WTC11 (cell line): Measurements from ENCODE around the gene OPA1. TPM values are rescaled to one million over a fixed set of nuclear protein-coding genes. Genes with fewer than 3 reads are reported as not detected.
A peak's percentile ranks its signal among the peaks of the same experiment; 100 is the strongest.

Experiments
- ATAC-seq: fragments of 200-7000 bp; cut with Tn5 transposase; 2 replicates; pipeline ENCODE4 v1.10.0; 2021; ENCODE audit warnings: mild to moderate bottlenecking, moderate library complexity
- CTCF ChIA-PET: fragments of 300-600 bp; sonication (Branson Sonifier 250); formaldehyde crosslinking; loops from one replicate; lab custom pipeline; 2021; ENCODE audit warnings: antibody characterized with exemption; lab: Charles Lee
- POLR2A ChIA-PET: fragments of 350-600 bp; sonication (Branson Sonifier 250); formaldehyde crosslinking; loops from one replicate; lab custom pipeline; 2021; ENCODE audit warnings: antibody characterized with exemption; lab: Charles Lee
- DNase-seq: peaks from one replicate; pipeline ENCODE4 v3.0.0; 2021; ENCODE audit warnings: low spot score
- H3K27ac Mint-ChIP-seq: 2 replicates; pipeline ENCODE4 v1.8.0; 2021; ENCODE audit warnings: mixed read lengths
- H3K27me3 Mint-ChIP-seq: 2 replicates; pipeline ENCODE4 v1.8.0; 2021; ENCODE audit warnings: low read depth, mild to moderate bottlenecking, moderate library complexity, mixed read lengths
- H3K36me3 Mint-ChIP-seq: 2 replicates; pipeline ENCODE4 v1.8.0; 2021; ENCODE audit warnings: mixed read lengths
- H3K4me1 Mint-ChIP-seq: 2 replicates; pipeline ENCODE4 v1.8.0; 2022; ENCODE audit warnings: mixed read lengths
- H3K4me3 Mint-ChIP-seq: 2 replicates; pipeline ENCODE4 v1.8.0; 2021; ENCODE audit warnings: mild to moderate bottlenecking, moderate library complexity, mixed read lengths
- H3K9me3 Mint-ChIP-seq: 2 replicates; pipeline ENCODE4 v1.8.0; 2021; ENCODE audit warnings: mixed read lengths
- CREB1 ChIP-seq: sonication (generic); formaldehyde crosslinking; IDR thresholded peaks from 2 replicates; pipeline ENCODE4 v1.8.0; 2023; ENCODE audit warnings: mild to moderate bottlenecking, missing genetic modification reagents
- FOXK1 ChIP-seq: sonication (generic); formaldehyde crosslinking; IDR thresholded peaks from 2 replicates; pipeline ENCODE4 v1.8.0; 2022; ENCODE audit warnings: mild to moderate bottlenecking, moderate library complexity, missing genetic modification reagents
- IRF2 ChIP-seq: sonication (generic); formaldehyde crosslinking; IDR thresholded peaks from 2 replicates; pipeline ENCODE4 v1.8.0; 2022; ENCODE audit warnings: low read depth, missing genetic modification reagents, borderline replicate concordance
- MXD4 ChIP-seq: fragments of 250-450 bp; sonication (Bioruptor Pico); IDR thresholded peaks from 2 replicates; pipeline ENCODE4 v1.8.0; 2021; ENCODE audit warnings: mild to moderate bottlenecking, moderate library complexity, borderline replicate concordance
- MYBL2 ChIP-seq: sonication (generic); formaldehyde crosslinking; IDR thresholded peaks from 2 replicates; pipeline ENCODE4 v1.8.1; 2023; ENCODE audit warnings: mild to moderate bottlenecking, moderate library complexity, missing genetic modification reagents
- NFYB ChIP-seq: sonication (generic); formaldehyde crosslinking; conservative IDR thresholded peaks from 2 replicates; pipeline ENCODE4 v1.8.0; 2022; ENCODE audit warnings: low read depth, missing genetic modification reagents
- RORB ChIP-seq: fragments of 250-450 bp; sonication (Bioruptor Pico); IDR thresholded peaks from 2 replicates; pipeline ENCODE4 v1.9.0; 2021; ENCODE audit warnings: mild to moderate bottlenecking
- TP53 ChIP-seq: sonication (generic); formaldehyde crosslinking; IDR thresholded peaks from 2 replicates; pipeline ENCODE4 v1.8.1; 2023; ENCODE audit warnings: mild to moderate bottlenecking, missing genetic modification reagents
- ZNF121 ChIP-seq: sonication (generic); formaldehyde crosslinking; IDR thresholded peaks from 2 replicates; pipeline ENCODE4 v1.8.0; 2023; ENCODE audit warnings: missing genetic modification reagents
- ZNF232 ChIP-seq: sonication (generic); formaldehyde crosslinking; IDR thresholded peaks from 2 replicates; pipeline ENCODE4 v1.8.0; 2022; ENCODE audit warnings: mild to moderate bottlenecking, missing genetic modification reagents
- ZNF317 ChIP-seq: sonication (generic); formaldehyde crosslinking; IDR thresholded peaks from 2 replicates; pipeline ENCODE4 v1.8.1; 2023; ENCODE audit warnings: low read depth, mild to moderate bottlenecking, moderate library complexity, missing genetic modification reagents, borderline replicate concordance
- ZNF671 ChIP-seq: fragments of 250-450 bp; sonication (Bioruptor Pico); IDR thresholded peaks from 2 replicates; pipeline ENCODE4 v1.8.0; 2021; ENCODE audit warnings: mild to moderate bottlenecking
- total RNA-seq: library from RNA; stranded (reverse); gene quantifications from 3 replicates; pipeline ENCODE4 v1.2.3, GENCODE V29; 2021
- TF ChIP-seq, protein P1 (sequence below): sonication (generic); formaldehyde crosslinking; IDR thresholded peaks from 2 replicates; pipeline ENCODE4 v1.8.1; 2023; ENCODE audit warnings: mild to moderate bottlenecking, missing genetic modification reagents, moderate library complexity
- TF ChIP-seq, protein P2 (sequence below): sonication (generic); formaldehyde crosslinking; IDR thresholded peaks from 2 replicates; pipeline ENCODE4 v1.8.1; 2022; ENCODE audit warnings: mild to moderate bottlenecking, moderate library complexity, missing genetic modification reagents
- TF ChIP-seq, protein P3 (sequence below): sonication (generic); formaldehyde crosslinking; IDR thresholded peaks from 2 replicates; pipeline ENCODE4 v1.8.0; 2022; ENCODE audit warnings: mild to moderate bottlenecking, missing genetic modification reagents
- TF ChIP-seq, protein P4 (sequence below): fragments of 250-450 bp; sonication (Bioruptor Pico); IDR thresholded peaks from 2 replicates; pipeline ENCODE4 v1.9.0; 2021; ENCODE audit warnings: mild to moderate bottlenecking, borderline replicate concordance
- TF ChIP-seq, protein P5 (sequence below): sonication (generic); formaldehyde crosslinking; IDR thresholded peaks from 2 replicates; pipeline ENCODE4 v1.8.1; 2022; ENCODE audit warnings: mild to moderate bottlenecking, missing genetic modification reagents, moderate library complexity, borderline replicate concordance

Gene OPA1
- total RNA-seq, 1 experiment from 2014 or later, result 84.7 TPM

DNA sequence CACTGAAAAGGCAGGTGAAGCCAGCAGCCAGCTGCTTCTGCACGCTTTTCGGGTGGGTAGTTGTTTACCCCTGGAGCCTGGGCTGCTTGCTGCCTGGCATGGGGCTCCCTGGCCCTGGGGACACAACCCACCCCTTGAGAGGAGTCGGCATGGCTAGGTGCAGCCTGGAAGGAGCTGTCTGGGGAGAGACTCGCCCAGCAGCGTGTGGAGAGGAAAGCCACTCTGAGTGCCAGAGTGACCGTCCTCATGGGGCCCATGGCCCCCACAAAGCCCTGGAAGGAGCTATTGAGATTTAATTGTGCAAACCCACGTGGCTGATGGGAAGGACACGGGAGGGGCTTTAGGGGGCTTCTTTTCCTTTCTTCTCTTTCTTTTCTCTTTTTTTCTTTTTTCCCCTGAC, 137.5 kb downstream of the OPA1 start:
- Mint-ChIP-seq H3K27me3 (no peaks in the 10 kb centered on the region), H3K27ac (no peak overlapping the region), H3K9me3 (no peaks in the 10 kb centered on the region), H3K4me1 (peaks cover 33% of the 10 kb centered on the region), H3K4me3 (no peak overlapping the region), H3K36me3 (no peaks in the 10 kb centered on the region)
- ATAC-seq (no peak), DNase-seq (no peak)
- CTCF ChIA-PET, result interaction anchor here (1.0 to 1.4 kb wide), 3 partner anchors 51 to 610 kb away, joined by 4 to 5 read pairs (median 4); no protein-coding TSS in a partner anchor
- TF ChIP-seq ZNF317 (CRISPR knock-in tag) (no peak), RORB (CRISPR knock-in tag) (no peak), ZNF671 (CRISPR knock-in tag) (no peak)
- POLR2A ChIA-PET, result no interaction called here

DNA sequence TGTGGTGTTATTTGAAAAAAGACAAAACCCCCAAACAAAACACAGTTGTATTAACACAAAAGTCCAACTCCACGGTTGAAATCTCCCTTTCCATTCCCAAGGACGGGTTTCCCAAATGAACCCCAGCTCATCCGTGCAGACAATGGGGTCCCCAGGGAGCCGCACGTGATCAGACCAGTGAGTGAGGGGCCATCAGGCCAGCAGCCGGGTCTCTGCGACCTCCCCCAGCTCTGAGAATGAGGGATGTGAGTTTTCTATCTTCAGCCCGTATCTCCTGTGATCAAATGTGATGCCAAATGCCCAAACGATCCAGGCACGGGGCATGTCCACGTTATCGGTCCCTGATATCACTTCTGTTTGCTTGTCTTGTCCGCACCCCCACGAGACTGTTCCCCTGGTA, 138.0 kb downstream of the OPA1 start:
- H3K4me3 Mint-ChIP-seq, result no peak overlapping the region
- peaks cover 33% of the 10 kb centered on the region for H3K4me1 Mint-ChIP-seq
- POLR2A ChIA-PET, result no interaction called here
- CTCF ChIA-PET, result interaction anchor here (1.0 to 1.4 kb wide), 3 partner anchors 50 to 609 kb away, joined by 4 to 5 read pairs (median 4); no protein-coding TSS in a partner anchor
- H3K27me3 Mint-ChIP-seq, result no peaks in the 10 kb centered on the region
- no peaks in the 10 kb centered on the region for H3K9me3 Mint-ChIP-seq
- no peak overlapping the region for H3K27ac Mint-ChIP-seq
- ATAC-seq (no peak), DNase-seq (no peak)
- TF ChIP-seq, protein P1, sequence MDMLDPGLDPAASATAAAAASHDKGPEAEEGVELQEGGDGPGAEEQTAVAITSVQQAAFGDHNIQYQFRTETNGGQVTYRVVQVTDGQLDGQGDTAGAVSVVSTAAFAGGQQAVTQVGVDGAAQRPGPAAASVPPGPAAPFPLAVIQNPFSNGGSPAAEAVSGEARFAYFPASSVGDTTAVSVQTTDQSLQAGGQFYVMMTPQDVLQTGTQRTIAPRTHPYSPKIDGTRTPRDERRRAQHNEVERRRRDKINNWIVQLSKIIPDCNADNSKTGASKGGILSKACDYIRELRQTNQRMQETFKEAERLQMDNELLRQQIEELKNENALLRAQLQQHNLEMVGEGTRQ (CRISPR knock-in tag), result peak; percentile 74
- TF ChIP-seq TP53 (CRISPR knock-in tag), result no peak
- H3K36me3 Mint-ChIP-seq, result no peaks in the 10 kb centered on the region

DNA sequence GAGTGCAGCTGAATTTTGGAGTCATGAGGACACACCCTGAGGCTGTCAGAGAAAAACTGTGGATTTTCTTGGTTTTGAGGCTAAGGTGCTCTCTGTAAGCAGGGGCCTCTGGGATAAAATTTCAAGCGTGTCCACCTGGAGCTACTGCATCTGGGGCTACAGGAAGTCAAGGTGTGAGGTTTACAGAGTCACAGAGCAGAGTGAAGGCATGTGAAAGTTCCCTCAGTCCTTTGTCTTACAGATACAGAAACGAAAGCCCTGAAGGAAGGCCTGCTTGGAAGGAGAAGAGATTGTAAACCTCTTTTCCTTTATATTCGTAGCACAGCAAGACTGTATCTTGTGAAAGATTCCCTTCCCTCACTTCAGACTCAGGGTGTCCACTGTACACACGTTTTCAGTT, 138.6 kb downstream of the OPA1 start:
- H3K36me3 Mint-ChIP-seq, result no peaks in the 10 kb centered on the region
- DNase-seq (no peak), ATAC-seq (peak; percentile 62)
- no peaks in the 10 kb centered on the region for H3K27me3 Mint-ChIP-seq
- H3K4me1 Mint-ChIP-seq, result peaks cover 33% of the 10 kb centered on the region
- TF ChIP-seq MXD4, result no peak
- TF ChIP-seq IRF2 (CRISPR knock-in tag), result no peak
- no peak for TF ChIP-seq CREB1 (CRISPR knock-in tag)
- TF ChIP-seq ZNF232, result no peak
- no peak for TF ChIP-seq NFYB
- TF ChIP-seq, protein P1 (CRISPR knock-in tag), result no peak
- TF ChIP-seq, protein P2, sequence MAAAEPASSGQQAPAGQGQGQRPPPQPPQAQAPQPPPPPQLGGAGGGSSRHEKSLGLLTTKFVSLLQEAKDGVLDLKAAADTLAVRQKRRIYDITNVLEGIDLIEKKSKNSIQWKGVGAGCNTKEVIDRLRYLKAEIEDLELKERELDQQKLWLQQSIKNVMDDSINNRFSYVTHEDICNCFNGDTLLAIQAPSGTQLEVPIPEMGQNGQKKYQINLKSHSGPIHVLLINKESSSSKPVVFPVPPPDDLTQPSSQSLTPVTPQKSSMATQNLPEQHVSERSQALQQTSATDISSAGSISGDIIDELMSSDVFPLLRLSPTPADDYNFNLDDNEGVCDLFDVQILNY, result no peak
- TF ChIP-seq, protein P3, sequence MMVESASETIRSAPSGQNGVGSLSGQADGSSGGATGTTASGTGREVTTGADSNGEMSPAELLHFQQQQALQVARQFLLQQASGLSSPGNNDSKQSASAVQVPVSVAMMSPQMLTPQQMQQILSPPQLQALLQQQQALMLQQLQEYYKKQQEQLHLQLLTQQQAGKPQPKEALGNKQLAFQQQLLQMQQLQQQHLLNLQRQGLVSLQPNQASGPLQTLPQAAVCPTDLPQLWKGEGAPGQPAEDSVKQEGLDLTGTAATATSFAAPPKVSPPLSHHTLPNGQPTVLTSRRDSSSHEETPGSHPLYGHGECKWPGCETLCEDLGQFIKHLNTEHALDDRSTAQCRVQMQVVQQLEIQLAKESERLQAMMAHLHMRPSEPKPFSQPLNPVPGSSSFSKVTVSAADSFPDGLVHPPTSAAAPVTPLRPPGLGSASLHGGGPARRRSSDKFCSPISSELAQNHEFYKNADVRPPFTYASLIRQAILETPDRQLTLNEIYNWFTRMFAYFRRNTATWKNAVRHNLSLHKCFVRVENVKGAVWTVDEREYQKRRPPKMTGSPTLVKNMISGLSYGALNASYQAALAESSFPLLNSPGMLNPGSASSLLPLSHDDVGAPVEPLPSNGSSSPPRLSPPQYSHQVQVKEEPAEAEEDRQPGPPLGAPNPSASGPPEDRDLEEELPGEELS, result no peak
- TF ChIP-seq, protein P4, sequence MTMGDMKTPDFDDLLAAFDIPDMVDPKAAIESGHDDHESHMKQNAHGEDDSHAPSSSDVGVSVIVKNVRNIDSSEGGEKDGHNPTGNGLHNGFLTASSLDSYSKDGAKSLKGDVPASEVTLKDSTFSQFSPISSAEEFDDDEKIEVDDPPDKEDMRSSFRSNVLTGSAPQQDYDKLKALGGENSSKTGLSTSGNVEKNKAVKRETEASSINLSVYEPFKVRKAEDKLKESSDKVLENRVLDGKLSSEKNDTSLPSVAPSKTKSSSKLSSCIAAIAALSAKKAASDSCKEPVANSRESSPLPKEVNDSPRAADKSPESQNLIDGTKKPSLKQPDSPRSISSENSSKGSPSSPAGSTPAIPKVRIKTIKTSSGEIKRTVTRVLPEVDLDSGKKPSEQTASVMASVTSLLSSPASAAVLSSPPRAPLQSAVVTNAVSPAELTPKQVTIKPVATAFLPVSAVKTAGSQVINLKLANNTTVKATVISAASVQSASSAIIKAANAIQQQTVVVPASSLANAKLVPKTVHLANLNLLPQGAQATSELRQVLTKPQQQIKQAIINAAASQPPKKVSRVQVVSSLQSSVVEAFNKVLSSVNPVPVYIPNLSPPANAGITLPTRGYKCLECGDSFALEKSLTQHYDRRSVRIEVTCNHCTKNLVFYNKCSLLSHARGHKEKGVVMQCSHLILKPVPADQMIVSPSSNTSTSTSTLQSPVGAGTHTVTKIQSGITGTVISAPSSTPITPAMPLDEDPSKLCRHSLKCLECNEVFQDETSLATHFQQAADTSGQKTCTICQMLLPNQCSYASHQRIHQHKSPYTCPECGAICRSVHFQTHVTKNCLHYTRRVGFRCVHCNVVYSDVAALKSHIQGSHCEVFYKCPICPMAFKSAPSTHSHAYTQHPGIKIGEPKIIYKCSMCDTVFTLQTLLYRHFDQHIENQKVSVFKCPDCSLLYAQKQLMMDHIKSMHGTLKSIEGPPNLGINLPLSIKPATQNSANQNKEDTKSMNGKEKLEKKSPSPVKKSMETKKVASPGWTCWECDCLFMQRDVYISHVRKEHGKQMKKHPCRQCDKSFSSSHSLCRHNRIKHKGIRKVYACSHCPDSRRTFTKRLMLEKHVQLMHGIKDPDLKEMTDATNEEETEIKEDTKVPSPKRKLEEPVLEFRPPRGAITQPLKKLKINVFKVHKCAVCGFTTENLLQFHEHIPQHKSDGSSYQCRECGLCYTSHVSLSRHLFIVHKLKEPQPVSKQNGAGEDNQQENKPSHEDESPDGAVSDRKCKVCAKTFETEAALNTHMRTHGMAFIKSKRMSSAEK (CRISPR knock-in tag), result no peak
- TF ChIP-seq, protein P5, sequence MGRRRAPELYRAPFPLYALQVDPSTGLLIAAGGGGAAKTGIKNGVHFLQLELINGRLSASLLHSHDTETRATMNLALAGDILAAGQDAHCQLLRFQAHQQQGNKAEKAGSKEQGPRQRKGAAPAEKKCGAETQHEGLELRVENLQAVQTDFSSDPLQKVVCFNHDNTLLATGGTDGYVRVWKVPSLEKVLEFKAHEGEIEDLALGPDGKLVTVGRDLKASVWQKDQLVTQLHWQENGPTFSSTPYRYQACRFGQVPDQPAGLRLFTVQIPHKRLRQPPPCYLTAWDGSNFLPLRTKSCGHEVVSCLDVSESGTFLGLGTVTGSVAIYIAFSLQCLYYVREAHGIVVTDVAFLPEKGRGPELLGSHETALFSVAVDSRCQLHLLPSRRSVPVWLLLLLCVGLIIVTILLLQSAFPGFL (CRISPR knock-in tag), result no peak
- TF ChIP-seq ZNF121, result no peak
- no peak for TF ChIP-seq FOXK1 (CRISPR knock-in tag)
- TF ChIP-seq MYBL2 (CRISPR knock-in tag), result no peak
- H3K27ac Mint-ChIP-seq, result no peak overlapping the region
- H3K9me3 Mint-ChIP-seq, result no peaks in the 10 kb centered on the region
- ChIA-PET CTCF (interaction anchor here (1.4 kb wide), 1 partner anchor 584 kb away, joined by 4 read pairs; no protein-coding TSS in a partner anchor), POLR2A (no interaction called here)
- H3K4me3 Mint-ChIP-seq, result no peak overlapping the region
